SJSA1 (cell line): ENCODE results near the gene DDR1. TPM values are rescaled to one million over a fixed set of nuclear protein-coding genes. Genes with fewer than 3 reads are reported as not detected.
A peak's percentile ranks its signal among the peaks of the same experiment; 100 is the strongest.

ENCODE experiments used
- DNase-seq, 2 experiments: peaks; one replicate each; pipeline ENCODE4 v3.0.0-alpha.2; 2015 to 2020; ENCODE audit warnings: low spot score in 2 of 2, low read depth in 1 of 2
- H3K27ac ChIP-seq: fragments of 250-450 bp; sonication (Bioruptor Pico); 2 replicates; pipeline ENCODE4 v1.5.1; 2020; ENCODE audit warnings: mild to moderate bottlenecking, moderate library complexity
- H3K27me3 ChIP-seq: fragments of 250-450 bp; sonication (Bioruptor Pico); replicated peaks from 2 replicates; pipeline ENCODE4 v1.5.1; 2020; ENCODE audit warnings: mild to moderate bottlenecking, moderate library complexity
- H3K36me3 ChIP-seq: fragments of 250-450 bp; sonication (Bioruptor Pico); 2 replicates; pipeline ENCODE4 v1.5.1; 2020; ENCODE audit warnings: mild to moderate bottlenecking
- H3K4me1 ChIP-seq: fragments of 250-450 bp; sonication (Bioruptor Pico); replicated peaks from 2 replicates; pipeline ENCODE4 v1.6.1; 2021; ENCODE audit warnings: mild to moderate bottlenecking
- H3K4me3 ChIP-seq: fragments of 250-450 bp; sonication (Bioruptor Pico); 2 replicates; pipeline ENCODE4 v1.5.1; 2020; ENCODE audit warnings: mild to moderate bottlenecking
- H3K9me3 ChIP-seq: fragments of 250-450 bp; sonication (Bioruptor Pico); replicated peaks from 2 replicates; pipeline ENCODE4 v1.5.1; 2020; ENCODE audit warnings: mild to moderate bottlenecking
- total RNA-seq: library from RNA; depleted of rRNA; stranded (reverse); fragments of >200 nt; shearing (Covaris generic); gene quantifications from 2 replicates; pipeline ENCODE4 v1.2.3, GENCODE V29; 2014; rRNA removed

DDR1 gene
- total RNA-seq, 1 experiment from 2014 or later: 18.2 TPM

- Histone ChIP-seq H3K36me3 (no peaks in the 10 kb centered on the region), H3K4me3 (no peak overlapping the region), H3K9me3 (no peaks in the 10 kb centered on the region), H3K27me3 (no peaks in the 10 kb centered on the region), H3K4me1 (peaks cover 1% of the 10 kb centered on the region), H3K27ac (no peak overlapping the region)
- no peak for DNase-seq
Observed at GRCh38 chr6:30937265-30937664, 52.9 kb downstream of the DDR1 start.

DNA sequence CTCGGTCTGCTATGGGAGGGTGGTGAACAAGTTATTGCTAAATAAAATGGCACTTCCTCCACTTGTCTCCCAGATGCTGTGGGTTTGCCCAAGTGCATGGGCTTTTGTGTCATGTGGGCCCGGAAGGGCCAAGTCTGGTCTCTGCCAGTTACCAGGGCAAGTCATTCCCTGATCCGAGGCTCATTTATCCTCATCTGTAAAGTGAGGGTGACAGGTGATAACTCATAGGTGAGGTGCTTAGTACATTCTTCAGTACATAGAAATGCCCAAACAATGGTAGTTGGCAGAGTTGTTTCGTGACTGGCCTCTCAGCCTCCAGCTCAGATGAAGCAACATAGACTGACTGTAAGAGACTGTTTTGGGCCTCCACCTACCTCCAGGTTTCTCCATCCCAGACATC is 54.4 kb downstream of the DDR1 start:
- DNase-seq: no peak
- H3K27ac ChIP-seq: no peak overlapping the region
- H3K27me3 ChIP-seq: no peaks in the 10 kb centered on the region
- H3K9me3 ChIP-seq: no peaks in the 10 kb centered on the region
- no peaks in the 10 kb centered on the region for H3K36me3 ChIP-seq
- H3K4me1 ChIP-seq: peaks cover 9% of the 10 kb centered on the region
- H3K4me3 ChIP-seq: no peak overlapping the region

- DNase-seq: no peak
- Histone ChIP-seq H3K9me3 (no peaks in the 10 kb centered on the region), H3K36me3 (no peaks in the 10 kb centered on the region), H3K4me3 (no peak overlapping the region), H3K27ac (no peak overlapping the region), H3K4me1 (peaks cover 9% of the 10 kb centered on the region), H3K27me3 (no peaks in the 10 kb centered on the region)
Observed at GRCh38 chr6:30939473-30939872, 55.2 kb downstream of the DDR1 start.

GRCh38 chr6:30940361-30940986 is 56.2 kb downstream of the DDR1 start, which contains the start of gene MUCL3:
MUCL3 (plus strand) TSS chr6:30940973; CDS start chr6:30941000, 27 bp downstream.
- no peak within 1 kb of the TSS for H3K27ac ChIP-seq
- H3K4me3 ChIP-seq: no peak within 1 kb of the TSS
- no peaks in the 10 kb centered on the region for H3K9me3 ChIP-seq
- H3K4me1 ChIP-seq: peaks cover 9% of the 10 kb centered on the region
- H3K27me3 ChIP-seq: no peaks in the 10 kb centered on the region
- DNase-seq: no peak
- no peaks in the 10 kb centered on the region for H3K36me3 ChIP-seq

DNA sequence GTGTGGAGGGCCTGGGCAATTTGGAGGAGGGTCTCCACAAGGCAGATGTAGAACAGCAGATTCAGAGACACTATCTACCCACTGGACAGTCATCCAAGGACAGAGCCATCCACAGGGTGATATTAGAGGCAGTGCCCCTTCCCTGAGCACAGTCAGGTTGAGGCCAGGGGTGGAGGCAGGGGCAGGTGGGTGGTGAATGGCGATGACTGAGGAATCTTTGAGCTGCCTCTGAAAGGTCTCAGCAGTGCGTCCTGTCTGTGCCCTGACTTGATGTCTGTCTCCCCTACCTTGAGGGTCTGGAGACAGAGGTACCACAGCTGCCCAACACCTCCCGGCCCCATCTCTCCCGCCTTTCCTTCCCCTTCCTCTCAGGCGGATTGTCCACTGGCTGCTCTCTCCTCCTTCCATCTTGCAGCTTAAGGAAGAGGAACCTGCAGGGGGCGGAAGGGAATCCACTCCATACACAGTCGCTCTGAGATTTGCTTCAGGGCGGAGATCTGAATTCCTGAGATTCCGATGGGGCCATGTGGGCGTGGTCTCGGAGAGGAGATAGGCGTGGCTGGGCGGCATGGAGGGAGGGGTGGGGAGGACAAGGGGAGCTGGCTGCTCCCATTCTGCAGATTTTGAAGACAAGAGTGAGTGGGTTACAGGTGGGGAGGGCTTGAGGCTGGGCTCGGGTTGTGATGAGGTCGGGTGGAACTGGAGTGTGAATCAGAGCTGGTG is 58.2 kb downstream of the DDR1 start:
- Histone ChIP-seq H3K4me3 (no peak overlapping the region), H3K27ac (no peak overlapping the region), H3K36me3 (no peaks in the 10 kb centered on the region), H3K4me1 (peaks cover 9% of the 10 kb centered on the region), H3K9me3 (no peaks in the 10 kb centered on the region), H3K27me3 (no peaks in the 10 kb centered on the region)
- peak; percentile 86 to 96 for DNase-seq

GRCh38 chr6:30944051-30944450 is 59.7 kb downstream of the DDR1 start:
- H3K36me3 ChIP-seq: no peaks in the 10 kb centered on the region

GRCh38 chr6:30945281-30945680 is 61.0 kb downstream of the DDR1 start:
- Histone ChIP-seq H3K4me1 (peaks cover 9% of the 10 kb centered on the region), H3K36me3 (no peaks in the 10 kb centered on the region)
- DNase-seq: no peak

More at GRCh38 chr6:30944051-30944450, 59.7 kb downstream of the DDR1 start:
- H3K4me1 ChIP-seq: peaks cover 9% of the 10 kb centered on the region
- no peak for DNase-seq
- no peak overlapping the region for H3K4me3 ChIP-seq
- H3K27me3 ChIP-seq: no peaks in the 10 kb centered on the region
- H3K27ac ChIP-seq: no peak overlapping the region
- no peaks in the 10 kb centered on the region for H3K9me3 ChIP-seq

DNA sequence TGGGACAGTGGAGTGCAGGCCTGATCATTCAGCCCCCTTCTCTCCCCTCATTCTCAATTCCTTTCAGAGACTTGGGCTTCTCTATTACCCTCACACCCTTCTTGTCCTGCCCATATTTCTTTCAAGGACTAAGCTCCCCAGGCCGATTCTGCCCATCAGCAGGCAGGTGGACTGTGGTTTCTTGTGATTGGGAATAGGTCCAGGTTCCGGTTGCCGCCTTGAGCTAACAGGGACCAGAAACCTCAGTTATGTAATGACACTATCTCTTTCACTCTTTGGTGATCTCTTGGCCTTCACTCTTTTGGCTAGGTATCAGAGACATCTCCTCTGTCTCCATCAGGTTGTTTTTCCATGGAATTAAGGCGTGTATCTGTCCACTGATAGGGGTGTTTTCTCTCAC is 62.9 kb downstream of the DDR1 start:
- peaks cover 8% of the 10 kb centered on the region for H3K4me1 ChIP-seq
- no peak overlapping the region for H3K4me3 ChIP-seq
- no peak for DNase-seq
- H3K36me3 ChIP-seq: no peaks in the 10 kb centered on the region
- no peaks in the 10 kb centered on the region for H3K27me3 ChIP-seq
- H3K27ac ChIP-seq: no peak overlapping the region
- no peaks in the 10 kb centered on the region for H3K9me3 ChIP-seq

More at GRCh38 chr6:30945281-30945680, 61.0 kb downstream of the DDR1 start:
- H3K9me3 ChIP-seq: no peaks in the 10 kb centered on the region
- no peaks in the 10 kb centered on the region for H3K27me3 ChIP-seq
- H3K4me3 ChIP-seq: no peak overlapping the region
- no peak overlapping the region for H3K27ac ChIP-seq

- Histone ChIP-seq H3K36me3 (no peaks in the 10 kb centered on the region), H3K27me3 (no peaks in the 10 kb centered on the region), H3K4me1 (no peaks in the 10 kb centered on the region), H3K9me3 (no peaks in the 10 kb centered on the region), H3K27ac (no peak overlapping the region), H3K4me3 (no peak overlapping the region)
- DNase-seq: no peak
Observed at GRCh38 chr6:30948811-30949210, 64.5 kb downstream of the DDR1 start.

Other genes starting within 250 kb of the DDR1 start
- gene C6orf136, start 237.4 kb upstream of the DDR1 start, total RNA-seq: 4.9 and 15.8 TPM in 2 replicates
- 59.5 and 86.3 TPM in 2 replicates for gene DHX16, start 211.5 kb upstream of the DDR1 start, total RNA-seq
- gene PPP1R18, start 197.9 kb upstream of the DDR1 start, total RNA-seq: 53.2 and 76.8 TPM in 2 replicates
- gene NRM, start 193.5 kb upstream of the DDR1 start, total RNA-seq: 6.8 and 10.0 TPM in 2 replicates
- 8.4 and 8.6 TPM in 2 replicates for gene MDC1, start 167.2 kb upstream of the DDR1 start, total RNA-seq
- gene TUBB, start 164.2 kb upstream of the DDR1 start, total RNA-seq: 1,157 and 1,642 TPM in 2 replicates
- 200 and 254 TPM in 2 replicates for gene FLOT1, start 141.8 kb upstream of the DDR1 start, total RNA-seq
- 119 and 139 TPM in 2 replicates for gene IER3, start 140.0 kb upstream of the DDR1 start, total RNA-seq
- 13.4 and 17.7 TPM in 2 replicates for gene GTF2H4, start 23.7 kb downstream of the DDR1 start, total RNA-seq
- 21.2 and 28.9 TPM in 2 replicates for gene VARS2, start 29.7 kb downstream of the DDR1 start, total RNA-seq
- gene SFTA2, start 47.7 kb downstream of the DDR1 start, total RNA-seq: not detected in 2 replicates
- gene MUCL3, start 56.5 kb downstream of the DDR1 start, total RNA-seq: not detected in 2 replicates
- not detected in 2 replicates for gene MUC21, start 99.2 kb downstream of the DDR1 start, total RNA-seq
- gene MUC22, start 126.0 kb downstream of the DDR1 start, total RNA-seq: not detected in 2 replicates
- not detected in 2 replicates for gene C6orf15, start 228.1 kb downstream of the DDR1 start, total RNA-seq
- gene PSORS1C1, start 230.3 kb downstream of the DDR1 start, total RNA-seq: 0.39 and 0.53 TPM in 2 replicates
- not detected in 2 replicates for gene CDSN, start 235.9 kb downstream of the DDR1 start, total RNA-seq